Smooth muscle cell of bladder (primary cell): ENCODE measurements around the gene ONECUT3. TPM values are rescaled to one million over a fixed set of nuclear protein-coding genes. Genes with fewer than 3 reads are reported as not detected.

Experiments
- total RNA-seq: library from RNA; depleted of rRNA; stranded (reverse); fragments of >200 nt; gene quantifications from 2 replicates; pipeline ENCODE4 v1.2.3, GENCODE V29; 2014

The ONECUT3 gene
- total RNA-seq, result not detected in 2 replicates

DNA sequence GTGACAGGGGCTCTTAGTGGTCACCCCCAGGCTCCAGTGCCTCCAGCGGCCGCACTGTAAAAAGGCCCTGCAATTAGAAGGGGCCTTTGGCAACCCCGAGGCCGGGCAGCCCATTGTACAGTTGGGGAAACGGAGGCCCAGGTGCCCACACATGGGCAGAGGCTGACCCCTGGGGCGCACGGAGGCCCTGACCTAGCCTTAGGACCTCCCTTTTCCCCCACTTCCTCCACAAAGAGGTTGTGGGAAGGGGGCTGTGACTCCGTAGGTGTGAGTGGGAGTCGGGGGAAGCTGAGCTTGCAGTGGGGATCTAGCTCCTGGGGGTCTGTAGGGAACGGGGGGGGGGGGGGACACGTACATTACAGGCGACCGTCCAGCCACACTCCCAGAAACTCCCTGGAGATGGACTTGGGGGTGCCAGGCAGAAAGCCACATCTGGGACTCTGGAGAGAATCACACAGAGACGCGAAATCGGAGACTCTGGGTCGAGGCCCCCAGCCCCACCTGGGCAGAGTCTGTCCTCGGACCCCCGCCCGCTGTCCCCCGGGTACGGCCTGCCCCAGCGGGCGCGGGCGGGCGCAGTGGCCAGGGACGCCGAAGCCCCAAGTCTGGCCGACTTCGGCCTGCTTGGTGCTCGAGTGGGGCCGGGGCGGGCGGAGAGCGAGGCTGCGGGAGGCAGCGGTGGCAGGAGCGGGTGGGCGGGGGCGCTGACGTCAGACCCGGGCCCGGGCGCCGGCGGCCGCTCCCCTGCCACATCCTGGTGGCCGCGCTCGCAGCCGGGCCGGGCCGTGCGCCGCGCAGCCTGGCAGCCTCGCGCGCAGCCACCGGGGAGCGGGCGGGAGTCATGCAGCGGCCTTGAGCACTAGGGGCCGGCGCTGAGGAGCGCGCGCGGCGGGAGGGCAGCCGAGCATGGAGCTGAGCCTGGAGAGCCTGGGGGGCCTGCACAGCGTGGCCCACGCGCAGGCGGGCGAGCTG, at the start of gene ONECUT3:
ONECUT3 (plus strand) TSS at position 750 of the 972 bp plus-strand sequence; CDS start at position 907, 157 bp downstream.

DNA sequence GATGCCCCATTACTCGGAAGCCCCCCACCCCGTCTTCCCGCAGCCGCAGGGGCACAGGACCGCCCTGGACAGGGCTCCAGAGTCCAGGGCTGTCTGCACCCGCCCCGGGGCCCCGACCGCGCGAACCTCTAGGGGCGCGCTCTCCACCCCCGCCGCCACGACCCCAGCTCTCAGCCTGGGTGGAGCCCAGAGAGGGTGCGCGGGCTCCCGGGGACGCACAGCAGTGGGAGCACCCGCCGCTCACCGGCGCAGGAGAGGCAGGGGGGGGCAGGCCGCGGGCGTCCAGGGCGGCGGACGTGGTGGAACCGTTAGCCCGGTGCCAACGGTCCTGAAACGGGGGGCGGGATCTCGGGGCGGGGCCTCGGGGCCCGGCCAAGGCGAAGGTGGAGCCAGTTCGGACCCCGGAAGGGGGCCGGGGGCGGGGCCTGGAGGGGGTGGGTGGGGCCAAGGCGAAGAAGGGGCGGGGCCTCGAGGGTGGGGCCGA, 58.7 kb downstream of the ONECUT3 start, which contains the start of gene ATP8B3:
ATP8B3 (minus strand) TSS at position 335 of the 484 bp plus-strand sequence. CDS start 540 bp downstream, outside the sequence.

Other genes starting within 250 kb of the ONECUT3 start
- 2.1 and 3.1 TPM in 2 replicates for gene ADAMTSL5, start 240.5 kb upstream of the ONECUT3 start, total RNA-seq
- gene PLK5, start 229.4 kb upstream of the ONECUT3 start, total RNA-seq, result not detected in 2 replicates
- 25.0 and 35.4 TPM in 2 replicates for gene MEX3D, start 185.2 kb upstream of the ONECUT3 start, total RNA-seq
- gene MBD3, start 160.6 kb upstream of the ONECUT3 start, total RNA-seq, result 63.1 and 83.3 TPM in 2 replicates
- 125 and 134 TPM in 2 replicates for gene UQCR11, start 148.0 kb upstream of the ONECUT3 start, total RNA-seq
- gene TCF3, start 100.9 kb upstream of the ONECUT3 start, total RNA-seq, result 36.6 and 47.9 TPM in 2 replicates
- gene ATP8B3, start 58.8 kb downstream of the ONECUT3 start, total RNA-seq, result 0.55 and 0.85 TPM in 2 replicates
- 2.7 TPM in 2 replicates for gene REXO1, start 95.0 kb downstream of the ONECUT3 start, total RNA-seq
- 1.7 and 2.3 TPM in 2 replicates for gene KLF16, start 110.1 kb downstream of the ONECUT3 start, total RNA-seq
- 75.2 and 78.2 TPM in 2 replicates for gene ABHD17A, start 132.0 kb downstream of the ONECUT3 start, total RNA-seq
- 1.00 and 1.4 TPM in 2 replicates for gene ADAT3, start 151.9 kb downstream of the ONECUT3 start, total RNA-seq
- 19.3 and 22.0 TPM in 2 replicates for gene SCAMP4, start 151.9 kb downstream of the ONECUT3 start, total RNA-seq
- gene CSNK1G2, start 187.7 kb downstream of the ONECUT3 start, total RNA-seq, result 58.3 and 66.8 TPM in 2 replicates